K562 (cell line): ENCODE results near the gene EML1.

ENCODE experiments used
- CHD2 ChIP-seq: IDR thresholded peaks from 2 replicates; pipeline ENCODE4 v1.6.1; 2011; ENCODE audit warnings: low read depth, low read length
- NR2C2 ChIP-seq, 2 experiments: fragments of 200-800 bp in 1 of 2; sonication (Bioruptor generic) in 1 of 2; sonication (generic) in 1 of 2; formaldehyde crosslinking in 1 of 2; IDR thresholded peaks; 2 replicates each; pipeline versions ENCODE4 v1.6.1 to v1.8.0; 2016 to 2022; ENCODE audit warnings: mild to moderate bottlenecking in 1 of 2, missing compliant biosample characterization in 1 of 2, missing genetic modification characterization in 1 of 2, missing genetic modification reagents in 1 of 2
- SMARCA5 ChIP-seq: fragments of 450-650 bp; IDR thresholded peaks from 2 replicates; pipeline ENCODE4 v1.6.1; 2016
- ZNF780A ChIP-seq: fragments of 250-450 bp; sonication (Bioruptor Pico); IDR thresholded peaks from 2 replicates; pipeline ENCODE4 v1.5.0; 2021; ENCODE audit warnings: mild to moderate bottlenecking
- TF ChIP-seq, protein P1 (sequence below), 3 experiments: IDR thresholded peaks in 2 of 3; conservative IDR thresholded peaks in 1 of 3; 2 replicates each; pipeline ENCODE4 v1.5.1; 2011 to 2012; ENCODE audit warnings: low read length in 3 of 3, mild to moderate bottlenecking in 3 of 3, control low read depth in 2 of 3, improper control_type of control experiment in 1 of 3, inconsistent platforms in 1 of 3, low read depth in 1 of 3, mixed read lengths in 1 of 3, moderate library complexity in 1 of 3; ENCODE audit not compliant: insufficient read depth in 2 of 3

DNA sequence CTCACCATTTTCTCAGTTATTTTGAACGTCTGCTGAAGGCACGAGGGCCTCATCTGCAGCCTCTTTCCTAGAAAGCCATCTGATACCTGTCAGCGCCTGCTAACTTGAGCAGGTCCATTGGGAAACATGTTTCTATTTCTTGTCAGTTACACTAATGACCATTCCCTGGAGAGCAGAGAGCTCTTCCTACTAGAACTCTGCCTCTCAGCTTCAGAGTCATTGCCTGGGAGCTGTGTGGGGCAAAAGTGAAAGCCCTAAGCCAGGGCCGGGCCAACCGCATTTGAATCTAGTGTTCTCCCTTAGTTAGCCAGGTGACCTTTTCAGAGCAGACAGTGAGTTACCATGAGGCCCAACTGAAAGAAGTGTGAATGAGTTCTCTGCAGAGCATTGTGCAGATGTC lies 135.8 kb downstream of the EML1 start:
- TF ChIP-seq NR2C2 (CRISPR knock-in tag; IDR thresholded peaks at IDR 0.05) = no peak
- TF ChIP-seq NR2C2 (tag; IDR thresholded peaks at IDR 0.05) = no peak
- no peak for TF ChIP-seq ZNF780A (CRISPR knock-in tag)
- TF ChIP-seq, protein P1, sequence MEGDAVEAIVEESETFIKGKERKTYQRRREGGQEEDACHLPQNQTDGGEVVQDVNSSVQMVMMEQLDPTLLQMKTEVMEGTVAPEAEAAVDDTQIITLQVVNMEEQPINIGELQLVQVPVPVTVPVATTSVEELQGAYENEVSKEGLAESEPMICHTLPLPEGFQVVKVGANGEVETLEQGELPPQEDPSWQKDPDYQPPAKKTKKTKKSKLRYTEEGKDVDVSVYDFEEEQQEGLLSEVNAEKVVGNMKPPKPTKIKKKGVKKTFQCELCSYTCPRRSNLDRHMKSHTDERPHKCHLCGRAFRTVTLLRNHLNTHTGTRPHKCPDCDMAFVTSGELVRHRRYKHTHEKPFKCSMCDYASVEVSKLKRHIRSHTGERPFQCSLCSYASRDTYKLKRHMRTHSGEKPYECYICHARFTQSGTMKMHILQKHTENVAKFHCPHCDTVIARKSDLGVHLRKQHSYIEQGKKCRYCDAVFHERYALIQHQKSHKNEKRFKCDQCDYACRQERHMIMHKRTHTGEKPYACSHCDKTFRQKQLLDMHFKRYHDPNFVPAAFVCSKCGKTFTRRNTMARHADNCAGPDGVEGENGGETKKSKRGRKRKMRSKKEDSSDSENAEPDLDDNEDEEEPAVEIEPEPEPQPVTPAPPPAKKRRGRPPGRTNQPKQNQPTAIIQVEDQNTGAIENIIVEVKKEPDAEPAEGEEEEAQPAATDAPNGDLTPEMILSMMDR (IDR thresholded peaks at IDR 0.05 in 2 of 3, conservative IDR thresholded peaks at IDR 0.05 in 1 of 3; ENCODE audit: insufficient read depth in 2 of 3, low read depth in 1 of 3, low read length in 3 of 3) = no peak
- no peak for TF ChIP-seq SMARCA5
- no peak for TF ChIP-seq CHD2
